Measurements from ENCODE around the gene KMT5C. TPM values are rescaled to one million over a fixed set of nuclear protein-coding genes. Genes with fewer than 3 reads are reported as not detected.

The KMT5C gene
- total RNA-seq, 1 donor from 2014 or later: 32.9 TPM

- H3K27me3 Mint-ChIP-seq: peaks cover 72% of the 10 kb centered on the region
- no peaks in the 10 kb centered on the region for H3K36me3 Mint-ChIP-seq
- no peaks in the 10 kb centered on the region for H3K9me3 Mint-ChIP-seq
- H3K27ac Mint-ChIP-seq: no peak within 1 kb of the TSS
- no peak for DNase-seq (ENCODE audit: extremely low spot score, unreplicated experiment)
- H3K4me3 Mint-ChIP-seq: peak within 1 kb of the TSS; percentile 79
- peaks cover 7% of the 10 kb centered on the region for H3K4me1 Mint-ChIP-seq (ENCODE audit: unreplicated experiment)
- TF ChIP-seq, protein P1, sequence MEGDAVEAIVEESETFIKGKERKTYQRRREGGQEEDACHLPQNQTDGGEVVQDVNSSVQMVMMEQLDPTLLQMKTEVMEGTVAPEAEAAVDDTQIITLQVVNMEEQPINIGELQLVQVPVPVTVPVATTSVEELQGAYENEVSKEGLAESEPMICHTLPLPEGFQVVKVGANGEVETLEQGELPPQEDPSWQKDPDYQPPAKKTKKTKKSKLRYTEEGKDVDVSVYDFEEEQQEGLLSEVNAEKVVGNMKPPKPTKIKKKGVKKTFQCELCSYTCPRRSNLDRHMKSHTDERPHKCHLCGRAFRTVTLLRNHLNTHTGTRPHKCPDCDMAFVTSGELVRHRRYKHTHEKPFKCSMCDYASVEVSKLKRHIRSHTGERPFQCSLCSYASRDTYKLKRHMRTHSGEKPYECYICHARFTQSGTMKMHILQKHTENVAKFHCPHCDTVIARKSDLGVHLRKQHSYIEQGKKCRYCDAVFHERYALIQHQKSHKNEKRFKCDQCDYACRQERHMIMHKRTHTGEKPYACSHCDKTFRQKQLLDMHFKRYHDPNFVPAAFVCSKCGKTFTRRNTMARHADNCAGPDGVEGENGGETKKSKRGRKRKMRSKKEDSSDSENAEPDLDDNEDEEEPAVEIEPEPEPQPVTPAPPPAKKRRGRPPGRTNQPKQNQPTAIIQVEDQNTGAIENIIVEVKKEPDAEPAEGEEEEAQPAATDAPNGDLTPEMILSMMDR (conservative IDR thresholded peaks at IDR 0.05): no peak
These were observed 15.1 kb downstream of the KMT5C start, which contains the start of gene COX6B2 for GRCh38 chr19:55354698-55355212. COX6B2 (minus strand) TSS chr19:55354719; CDS start chr19:55354521, 198 bp downstream.

- no peaks in the 10 kb centered on the region for H3K36me3 Mint-ChIP-seq
- no peak for DNase-seq (ENCODE audit: extremely low spot score, unreplicated experiment)
- TF ChIP-seq, protein P1 (conservative IDR thresholded peaks at IDR 0.05): no peak
- peaks cover 7% of the 10 kb centered on the region for H3K4me1 Mint-ChIP-seq (ENCODE audit: unreplicated experiment)
- H3K4me3 Mint-ChIP-seq: peak overlapping the region; percentile 51
- H3K9me3 Mint-ChIP-seq: no peaks in the 10 kb centered on the region
- peaks cover 72% of the 10 kb centered on the region for H3K27me3 Mint-ChIP-seq
- no peak overlapping the region for H3K27ac Mint-ChIP-seq
These were observed 15.6 kb downstream of the KMT5C start for GRCh38 chr19:55355213-55355821.

DNA sequence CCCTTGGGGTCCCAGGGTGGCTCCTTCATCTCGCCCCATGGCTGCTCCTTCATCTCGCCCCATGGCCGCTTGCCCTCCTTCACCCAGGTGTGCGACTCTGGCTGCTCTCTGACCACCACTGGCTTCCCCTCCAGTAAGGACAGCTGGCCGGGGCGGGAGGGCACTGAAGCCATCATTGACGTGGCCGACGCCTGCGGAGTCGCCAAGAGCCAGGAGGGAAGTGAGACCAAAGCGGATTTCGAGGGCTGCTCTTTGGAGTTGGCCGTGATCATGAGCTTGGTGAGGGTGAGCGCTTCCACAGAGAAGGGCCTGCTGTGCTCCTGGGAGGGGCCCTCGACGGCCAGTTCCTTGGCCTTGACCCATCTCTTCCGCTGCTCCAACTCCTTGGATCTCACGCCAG, 18.8 kb downstream of the KMT5C start:
- Mint-ChIP-seq H3K4me1 (ENCODE audit: unreplicated experiment) (peaks cover 7% of the 10 kb centered on the region), H3K27me3 (peaks cover 40% of the 10 kb centered on the region)

DNA sequence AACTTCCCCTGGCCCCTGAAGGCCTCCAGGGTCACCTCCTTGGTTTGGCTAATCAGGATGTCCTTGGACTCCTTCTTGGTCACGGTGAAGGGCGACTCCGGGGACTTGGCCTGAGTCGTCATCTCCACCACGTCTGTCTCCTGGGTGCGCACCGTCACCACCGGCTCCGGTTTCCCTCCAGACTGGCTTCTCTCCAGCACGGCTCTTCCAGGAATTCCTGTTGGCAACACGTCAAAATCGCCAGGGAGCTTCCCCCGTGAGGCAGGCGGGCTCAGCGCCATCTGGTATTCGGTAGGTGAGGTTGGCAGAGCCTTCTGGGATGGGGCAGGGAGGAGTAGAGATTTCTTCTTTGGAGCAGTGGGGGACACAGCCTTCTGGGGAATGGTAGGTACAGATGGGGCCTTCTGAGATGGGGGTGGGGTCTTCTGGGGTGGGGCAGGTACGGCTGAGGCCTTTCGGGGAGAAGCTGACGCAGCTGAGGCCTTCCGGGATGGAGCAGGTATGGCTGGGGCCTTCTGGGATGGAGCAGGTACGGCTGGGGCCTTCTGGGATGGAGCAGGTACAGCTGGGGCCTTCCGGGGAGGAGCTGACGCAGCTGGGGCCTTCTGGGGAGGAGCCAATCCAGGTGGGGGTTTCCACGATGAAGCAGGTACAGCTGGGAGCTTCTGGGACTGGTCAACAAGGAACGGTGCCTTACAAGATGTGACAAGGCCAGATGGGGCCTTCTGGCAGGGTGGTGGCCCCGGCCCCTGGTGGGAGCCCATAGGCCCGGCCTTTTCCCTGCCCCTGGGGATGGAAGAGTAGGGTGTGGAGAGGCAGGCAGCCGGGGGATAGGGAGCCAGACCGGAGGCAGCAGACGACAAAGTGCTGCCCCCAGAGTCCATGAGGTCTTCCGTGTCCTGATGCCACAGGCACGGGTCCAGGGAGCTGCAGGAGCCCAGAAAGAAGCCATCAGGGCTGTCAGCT, 19.6 kb downstream of the KMT5C start:
- Mint-ChIP-seq H3K9me3 (no peaks in the 10 kb centered on the region), H3K4me1 (ENCODE audit: unreplicated experiment) (peaks cover 7% of the 10 kb centered on the region), H3K27ac (no peak overlapping the region), H3K27me3 (peaks cover 33% of the 10 kb centered on the region), H3K4me3 (no peak overlapping the region), H3K36me3 (no peaks in the 10 kb centered on the region)
- no peak for DNase-seq (ENCODE audit: extremely low spot score, unreplicated experiment)
- TF ChIP-seq, protein P1 (conservative IDR thresholded peaks at IDR 0.05): no peak

More for the DNA sequence above, 18.8 kb downstream of the KMT5C start:
- DNase-seq (ENCODE audit: extremely low spot score, unreplicated experiment): no peak
- Mint-ChIP-seq H3K36me3 (no peaks in the 10 kb centered on the region), H3K4me3 (no peak overlapping the region), H3K27ac (no peak overlapping the region), H3K9me3 (no peaks in the 10 kb centered on the region)
- TF ChIP-seq, protein P1 (conservative IDR thresholded peaks at IDR 0.05): no peak

DNA sequence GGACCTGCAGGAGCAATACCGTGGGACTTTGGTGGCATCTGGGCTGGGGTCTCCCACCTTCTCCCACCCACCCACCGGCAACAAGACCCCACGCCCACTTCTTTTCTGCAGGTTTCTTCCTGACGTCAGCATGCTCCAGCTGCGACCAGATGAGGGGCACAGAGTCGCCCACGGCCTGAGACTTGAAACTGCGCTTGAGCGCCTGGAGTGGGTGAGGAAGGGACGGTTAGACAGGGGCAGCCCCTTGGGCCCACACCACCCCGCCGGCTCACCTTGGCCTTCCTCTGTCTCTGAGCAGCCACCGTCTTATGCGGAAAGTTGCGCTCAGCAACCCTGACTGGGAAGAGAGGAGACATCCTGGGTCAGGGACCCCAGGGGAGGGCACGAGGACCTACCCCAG, 21.2 kb downstream of the KMT5C start:
- H3K27me3 Mint-ChIP-seq: peaks cover 28% of the 10 kb centered on the region
- H3K27ac Mint-ChIP-seq: no peak overlapping the region

More for the DNA sequence above, 21.2 kb downstream of the KMT5C start:
- Mint-ChIP-seq H3K9me3 (no peaks in the 10 kb centered on the region), H3K4me3 (no peak overlapping the region), H3K36me3 (no peaks in the 10 kb centered on the region), H3K4me1 (ENCODE audit: unreplicated experiment) (peaks cover 4% of the 10 kb centered on the region)
- no peak for DNase-seq (ENCODE audit: extremely low spot score, unreplicated experiment)
- TF ChIP-seq, protein P1 (conservative IDR thresholded peaks at IDR 0.05): no peak

Measured in type B pancreatic cell (in vitro differentiated cells).